Measurements from ENCODE around the gene AIRE.

GRCh38 chr21:44326716-44327602 lies 41.3 kb downstream of the AIRE start:
- TF ChIP-seq POLR2A (IDR thresholded peaks at IDR 0.05) (no peak), CTCF (IDR thresholded peaks at IDR 0.05 in 4 of 5, conservative IDR thresholded peaks at IDR 0.05 in 1 of 5) (no peak)

All from gastrocnemius medialis (tissue), 4 donors.